HCT116 (cell line): ENCODE measurements around the gene NR1D2. TPM values are rescaled to one million over a fixed set of nuclear protein-coding genes. Genes with fewer than 3 reads are reported as not detected.

Experiments
- ATAC-seq: fragments of 200-7000 bp; cut with Tn5 transposase; 2 replicates; pipeline ENCODE4 v1.9.1; 2020; ENCODE audit warnings: mild to moderate bottlenecking, moderate library complexity
- BruUV-seq: library from RNA; stranded (reverse); fragments of 400-500 nt; replicated peaks from 2 replicates; lab custom pipeline; 2021; lab: Mats Ljungman, UMichigan
- CTCF ChIA-PET: fragments of 300-600 bp; sonication (Branson Sonifier 250); formaldehyde crosslinking; loops from one replicate; lab custom pipeline; 2021; ENCODE audit warnings: antibody characterized with exemption; lab: Charles Lee
- POLR2A ChIA-PET: fragments of 300-600, 350-600 bp; sonication (Branson Sonifier 250); formaldehyde crosslinking; loops from one replicate; lab custom pipeline; 2021; ENCODE audit warnings: antibody characterized with exemption; lab: Charles Lee
- RAD21 ChIA-PET, 2 experiments: fragments of 300-600 bp; sonication (Branson Sonifier 250); formaldehyde crosslinking; loops; one replicate each; lab custom pipeline; 2023; ENCODE audit warnings: low total read pairs in 2 of 2; ENCODE audit not compliant: uncharacterized antibody in 2 of 2, unreplicated experiment in 2 of 2, low non-redundant PET in 1 of 2; lab: Charles Lee
- DNase-seq: peaks from one replicate; pipeline ENCODE4 v3.0.0-alpha.2; 2010; ENCODE audit warnings: low read depth, low spot score
- H2AFZ ChIP-seq: fragments of 200-600 bp; shearing (Covaris generic), sonication (generic); 2 replicates; pipeline ENCODE4 v1.6.1; 2017; ENCODE audit warnings: low read depth, mixed run types, mixed read lengths, antibody characterized with exemption, low read length; ENCODE audit not compliant: poor library complexity, severe bottlenecking
- H3K27ac ChIP-seq: 2 replicates; pipeline ENCODE4 v1.5.1; 2012; ENCODE audit warnings: low read depth, low read length
- H3K27me3 ChIP-seq: fragments of 200-600 bp; sonication (generic); 2 replicates; pipeline ENCODE4 v1.6.1; 2016; ENCODE audit warnings: mixed run types, low read length, mixed read lengths; ENCODE audit not compliant: insufficient read depth
- H3K36me3 ChIP-seq, 2 experiments: fragments of 200-500 bp in 1 of 2; fragments of 200-600 bp in 1 of 2; sonication (Bioruptor generic) in 1 of 2; sonication (generic) in 1 of 2; 2 replicates each; pipeline versions ENCODE4 v1.5.1 to v1.6.1; 2014 to 2016; ENCODE audit warnings: low read length in 2 of 2, inconsistent platforms in 1 of 2, mixed read lengths in 1 of 2, mixed run types in 1 of 2; ENCODE audit not compliant: insufficient read depth in 2 of 2, control insufficient read depth in 1 of 2
- H3K4me1 ChIP-seq, 2 experiments: fragments of 200-600 bp in 1 of 2; sonication (generic) in 1 of 2; 2 replicates each; pipeline versions ENCODE4 v1.5.1 to v1.6.1; 2012 to 2017; ENCODE audit warnings: low read length in 2 of 2, inconsistent platforms in 1 of 2, mild to moderate bottlenecking in 1 of 2, mixed read lengths in 1 of 2, mixed run types in 1 of 2, moderate library complexity in 1 of 2; ENCODE audit not compliant: insufficient read depth in 2 of 2, control insufficient read depth in 1 of 2
- H3K4me2 ChIP-seq: fragments of 200-600 bp; sonication (generic); 2 replicates; pipeline ENCODE4 v1.6.1; 2017; ENCODE audit warnings: mixed run types, low read length, mixed read lengths
- H3K4me3 ChIP-seq, 2 experiments: fragments of 200-600 bp in 1 of 2; sonication (generic) in 1 of 2; replicated peaks in 1 of 2; 2 replicates each; pipeline ENCODE4 v1.5.1; 2011 to 2016; ENCODE audit warnings: low read length in 2 of 2, control low read depth in 1 of 2, low read depth in 1 of 2, mild to moderate bottlenecking in 1 of 2, mixed read lengths in 1 of 2, mixed run types in 1 of 2
- H3K79me2 ChIP-seq: fragments of 200-600 bp; sonication (generic); 2 replicates; pipeline ENCODE4 v1.6.1; 2017; ENCODE audit warnings: mild to moderate bottlenecking, mixed run types, low read length, moderate library complexity, mixed read lengths; ENCODE audit not compliant: insufficient read depth
- H3K9ac ChIP-seq: fragments of 200-600 bp; sonication (generic); 2 replicates; pipeline ENCODE4 v1.6.1; 2016; ENCODE audit warnings: low read length, mixed read lengths
- H3K9me2 ChIP-seq: fragments of 200-600 bp; sonication (generic), shearing (Covaris generic); 2 replicates; pipeline ENCODE4 v1.6.1; 2017; ENCODE audit warnings: mixed run types, mild to moderate bottlenecking, moderate library complexity; ENCODE audit not compliant: insufficient read depth
- H3K9me3 ChIP-seq, 2 experiments: fragments of 200-500 bp in 1 of 2; fragments of 200-600 bp in 1 of 2; sonication (Bioruptor generic) in 1 of 2; sonication (generic) in 1 of 2; 2 replicates each; pipeline ENCODE4 v1.6.1; 2014 to 2017; ENCODE audit warnings: low read length in 2 of 2, mixed read lengths in 2 of 2, inconsistent platforms in 1 of 2, low read depth in 1 of 2, mild to moderate bottlenecking in 1 of 2, mixed run types in 1 of 2, moderate library complexity in 1 of 2; ENCODE audit not compliant: control insufficient read depth in 1 of 2, insufficient read depth in 1 of 2
- H4K20me1 ChIP-seq: fragments of 200-600 bp; sonication (generic), shearing (Covaris generic); 2 replicates; pipeline ENCODE4 v1.6.1; 2017; ENCODE audit warnings: mixed run types, mild to moderate bottlenecking, moderate library complexity; ENCODE audit not compliant: insufficient read depth
- CEBPB ChIP-seq: IDR thresholded peaks from 2 replicates; pipeline ENCODE4 v1.6.1; 2012; ENCODE audit warnings: low read depth
- CTCF ChIP-seq, 3 experiments: fragments of 200-600 bp in 1 of 3; sonication (generic) in 1 of 3; IDR thresholded peaks in 2 of 3; conservative IDR thresholded peaks in 1 of 3; 2 replicates each; pipeline ENCODE4 v1.5.1; 2012 to 2017; ENCODE audit warnings: low read depth in 2 of 3, low read length in 2 of 3, antibody characterized with exemption in 1 of 3, borderline replicate concordance in 1 of 3, control low read depth in 1 of 3, mild to moderate bottlenecking in 1 of 3, mixed read lengths in 1 of 3, mixed run types in 1 of 3, moderate library complexity in 1 of 3; ENCODE audit not compliant: insufficient read depth in 1 of 3
- ZBTB33 ChIP-seq: IDR thresholded peaks from 2 replicates; pipeline ENCODE4 v1.6.1; 2011; ENCODE audit warnings: mild to moderate bottlenecking, low read length, moderate library complexity; ENCODE audit not compliant: insufficient replicate concordance; ENCODE audit errors: extremely low read depth
- intact Hi-C: fragments of 100-400 bp; cut with micrococcal nuclease; formaldehyde crosslinking; loops from 2 replicates; pipeline ENCODE4 v1.10.0; 2022
- total RNA-seq: library from RNA; stranded (reverse); gene quantifications from one replicate; pipeline ENCODE4 v1.2.1, GENCODE V29; 2021; ENCODE audit not compliant: unreplicated experiment

Gene NR1D2
- total RNA-seq, 1 experiment from 2014 or later: 60.9 TPM

- ATAC-seq: no peak
- H4K20me1 ChIP-seq: 0 out of 2 replicates have a peak, but pooled peaks cover 4% of the 10 kb centered on the region
- H3K9ac ChIP-seq: no peak overlapping the region
- no peak for DNase-seq
- ChIA-PET POLR2A (interaction anchor here (1.8 kb wide), 1 partner anchor 52 kb away, joined by 6 read pairs; the partner anchor contains the start of genes NKIRAS1 and RPL15), RAD21 (no interaction called here), CTCF (no interaction called here)
- intact Hi-C loops: no loop called here
- no peak overlapping the region for H3K4me3 ChIP-seq
- no peaks in the 10 kb centered on the region for H3K9me3 ChIP-seq
- TSS peak; percentile 7 for BruUV-seq
- H2AFZ ChIP-seq: no peak overlapping the region
- no peaks in the 10 kb centered on the region for H3K9me2 ChIP-seq
- peaks cover 51% of the 10 kb centered on the region for H3K79me2 ChIP-seq
- TF ChIP-seq CEBPB: 0 out of 2 replicates have a peak, but pooled peaks have one; percentile 15
- TF ChIP-seq CTCF (IDR thresholded peaks at IDR 0.05 in 2 of 3, conservative IDR thresholded peaks at IDR 0.05 in 1 of 3; ENCODE audit: borderline replicate concordance in 1 of 3, insufficient read depth in 1 of 3, low read depth in 2 of 3, low read length in 2 of 3): no peak
- TF ChIP-seq ZBTB33: no peak
- H3K27ac ChIP-seq: no peak overlapping the region
- H3K4me1 ChIP-seq: peaks cover 4 to 10% of the 10 kb centered on the region in 2 experiments; a peak in 3 of 4 replicates
- H3K27me3 ChIP-seq: no peaks in the 10 kb centered on the region
- H3K4me2 ChIP-seq: no peak overlapping the region
- H3K36me3 ChIP-seq: peaks cover 16 to 22% of the 10 kb centered on the region in 2 experiments; a peak in 3 of 4 replicates
These were observed 23.5 kb downstream of the NR1D2 start for GRCh38 chr3:23968463-23969184.
